NCI-H2081 treated with DMSO at 0.1 percent for 48 hours (cell line): ENCODE results near the gene PIMREG.

Experiments used
- DNase-seq: peaks from one replicate; lab custom pipeline; 2025; lab: John Stamatoyannopoulos, UW

The PIMREG gene

GRCh38 chr17:6498901-6499540, 54.8 kb downstream of the PIMREG start:
- DNase-seq: no peak
